PC-9 (cell line): Measurements from ENCODE around the gene CLCN6.

Experiments used
- EZH2 ChIP-seq: fragments of 200-600 bp; sonication (generic); IDR thresholded peaks from 2 replicates; pipeline ENCODE4 v1.8.0; 2017; ENCODE audit warnings: antibody characterized with exemption, low read depth
- TF ChIP-seq, protein P1 (sequence below): fragments of 200-600 bp; sonication (generic); conservative IDR thresholded peaks from 2 replicates; pipeline ENCODE4 v1.6.1; 2017; ENCODE audit warnings: mixed run types, antibody characterized with exemption, mild to moderate bottlenecking, moderate library complexity

GRCh38 chr1:11855430-11855829 lies 49.4 kb downstream of the CLCN6 start:
- TF ChIP-seq, protein P1, sequence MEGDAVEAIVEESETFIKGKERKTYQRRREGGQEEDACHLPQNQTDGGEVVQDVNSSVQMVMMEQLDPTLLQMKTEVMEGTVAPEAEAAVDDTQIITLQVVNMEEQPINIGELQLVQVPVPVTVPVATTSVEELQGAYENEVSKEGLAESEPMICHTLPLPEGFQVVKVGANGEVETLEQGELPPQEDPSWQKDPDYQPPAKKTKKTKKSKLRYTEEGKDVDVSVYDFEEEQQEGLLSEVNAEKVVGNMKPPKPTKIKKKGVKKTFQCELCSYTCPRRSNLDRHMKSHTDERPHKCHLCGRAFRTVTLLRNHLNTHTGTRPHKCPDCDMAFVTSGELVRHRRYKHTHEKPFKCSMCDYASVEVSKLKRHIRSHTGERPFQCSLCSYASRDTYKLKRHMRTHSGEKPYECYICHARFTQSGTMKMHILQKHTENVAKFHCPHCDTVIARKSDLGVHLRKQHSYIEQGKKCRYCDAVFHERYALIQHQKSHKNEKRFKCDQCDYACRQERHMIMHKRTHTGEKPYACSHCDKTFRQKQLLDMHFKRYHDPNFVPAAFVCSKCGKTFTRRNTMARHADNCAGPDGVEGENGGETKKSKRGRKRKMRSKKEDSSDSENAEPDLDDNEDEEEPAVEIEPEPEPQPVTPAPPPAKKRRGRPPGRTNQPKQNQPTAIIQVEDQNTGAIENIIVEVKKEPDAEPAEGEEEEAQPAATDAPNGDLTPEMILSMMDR, result no peak
- TF ChIP-seq EZH2, result no peak
